HEK293T (cell line): ENCODE data around the gene AJM1.
A peak's percentile ranks its signal among the peaks of the same experiment; 100 is the strongest.

ENCODE experiments used
- ARNT ChIP-seq: fragments of 450-650 bp; IDR thresholded peaks from 2 replicates; pipeline ENCODE4 v1.6.1; 2017; ENCODE audit warnings: mild to moderate bottlenecking
- BHLHE40 ChIP-seq: fragments of 450-650 bp; IDR thresholded peaks from 2 replicates; pipeline ENCODE4 v1.6.1; 2016; ENCODE audit warnings: mild to moderate bottlenecking, moderate library complexity, borderline replicate concordance
- FOXK2 ChIP-seq: fragments of 450-650 bp; IDR thresholded peaks from 2 replicates; pipeline ENCODE4 v1.6.1; 2016; ENCODE audit warnings: mild to moderate bottlenecking
- FOXM1 ChIP-seq: fragments of 450-650 bp; IDR thresholded peaks from 2 replicates; pipeline ENCODE4 v1.6.1; 2017; ENCODE audit warnings: mild to moderate bottlenecking, borderline replicate concordance
- HDGF ChIP-seq: fragments of 450-650 bp; IDR thresholded peaks from 2 replicates; pipeline ENCODE4 v1.6.1; 2017; ENCODE audit warnings: antibody characterized with exemption, borderline replicate concordance
- SP1 ChIP-seq: fragments of 450-650 bp; IDR thresholded peaks from 2 replicates; pipeline ENCODE4 v1.6.1; 2017
- TARDBP ChIP-seq: fragments of 450-650 bp; IDR thresholded peaks from 2 replicates; pipeline ENCODE4 v1.6.1; 2016
- ZNF384 ChIP-seq: fragments of 450-650 bp; IDR thresholded peaks from 2 replicates; pipeline ENCODE4 v1.6.1; 2016

DNA sequence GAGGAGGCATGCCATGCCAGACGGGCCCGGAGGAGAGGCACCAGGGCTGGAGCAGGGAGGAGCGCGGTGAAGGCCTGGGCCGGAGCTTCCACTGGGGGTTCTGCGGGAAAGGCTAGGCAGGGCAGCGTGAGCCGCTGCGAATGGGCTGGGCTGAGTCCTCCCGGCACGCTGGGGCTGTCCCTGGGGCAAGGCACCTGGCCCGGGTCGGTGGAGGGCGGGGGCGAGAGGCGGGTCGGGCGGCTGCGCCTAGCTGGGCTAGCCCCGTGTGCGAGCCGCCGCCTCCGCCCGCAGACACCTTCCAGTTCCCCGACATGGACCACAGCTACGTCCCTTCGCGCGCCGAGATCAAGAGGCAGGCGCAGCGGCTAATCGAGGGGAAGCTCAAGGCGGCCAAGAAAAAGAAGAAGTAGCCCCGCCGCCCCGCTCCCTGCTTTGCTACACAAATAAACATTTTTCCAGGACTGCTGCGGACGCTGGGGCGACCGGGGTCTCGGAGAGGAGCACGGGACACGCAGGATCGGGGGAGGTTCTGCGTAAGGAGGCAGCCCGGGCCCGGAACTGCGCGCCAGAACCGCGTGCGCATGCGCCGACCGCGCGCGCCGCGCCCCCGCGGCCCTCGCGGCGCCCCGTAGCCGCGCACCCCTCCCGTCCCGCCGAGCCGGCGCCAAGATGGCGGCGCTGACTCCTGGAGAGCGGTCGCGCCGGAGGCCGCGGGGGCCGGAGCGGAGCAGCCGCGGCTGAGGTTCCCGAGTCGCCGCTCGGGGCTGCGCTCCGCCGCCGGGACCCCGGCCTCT lies 34.8 kb upstream of the AJM1 start, which contains the start of gene RABL6:
- no peak for TF ChIP-seq SP1
- no peak for TF ChIP-seq BHLHE40
- no peak for TF ChIP-seq HDGF
- TF ChIP-seq TARDBP: no peak
- TF ChIP-seq FOXK2: no peak
- TF ChIP-seq ARNT: peak; percentile 50; the same call in 1 of the 2 replicates
- 0 out of 2 replicates have a peak, but pooled peaks have one; percentile 44 for TF ChIP-seq FOXM1
- no peak for TF ChIP-seq ZNF384
